Measurements from ENCODE around the gene PATZ1.

DNA sequence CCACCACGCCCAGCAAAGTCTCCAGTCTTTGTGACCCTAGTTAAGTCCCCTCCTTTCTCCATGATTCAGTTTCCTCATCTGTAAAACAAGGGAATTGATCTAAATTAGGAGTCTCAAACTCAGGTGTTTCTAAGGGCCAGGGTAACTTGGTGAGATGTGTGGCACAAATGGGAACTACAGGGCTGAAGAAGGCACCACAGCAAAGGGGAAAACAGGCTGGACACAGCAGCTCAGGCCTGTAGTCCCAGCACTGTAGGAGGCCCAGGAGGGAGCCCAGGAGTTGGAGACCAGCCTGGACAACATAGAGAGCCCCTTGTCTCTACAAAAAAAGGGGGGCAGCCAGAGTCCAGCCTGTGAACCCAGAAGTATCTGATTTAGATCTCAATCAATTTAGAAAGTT is 15.6 kb upstream of the PATZ1 start:
- TF ChIP-seq, protein P1, sequence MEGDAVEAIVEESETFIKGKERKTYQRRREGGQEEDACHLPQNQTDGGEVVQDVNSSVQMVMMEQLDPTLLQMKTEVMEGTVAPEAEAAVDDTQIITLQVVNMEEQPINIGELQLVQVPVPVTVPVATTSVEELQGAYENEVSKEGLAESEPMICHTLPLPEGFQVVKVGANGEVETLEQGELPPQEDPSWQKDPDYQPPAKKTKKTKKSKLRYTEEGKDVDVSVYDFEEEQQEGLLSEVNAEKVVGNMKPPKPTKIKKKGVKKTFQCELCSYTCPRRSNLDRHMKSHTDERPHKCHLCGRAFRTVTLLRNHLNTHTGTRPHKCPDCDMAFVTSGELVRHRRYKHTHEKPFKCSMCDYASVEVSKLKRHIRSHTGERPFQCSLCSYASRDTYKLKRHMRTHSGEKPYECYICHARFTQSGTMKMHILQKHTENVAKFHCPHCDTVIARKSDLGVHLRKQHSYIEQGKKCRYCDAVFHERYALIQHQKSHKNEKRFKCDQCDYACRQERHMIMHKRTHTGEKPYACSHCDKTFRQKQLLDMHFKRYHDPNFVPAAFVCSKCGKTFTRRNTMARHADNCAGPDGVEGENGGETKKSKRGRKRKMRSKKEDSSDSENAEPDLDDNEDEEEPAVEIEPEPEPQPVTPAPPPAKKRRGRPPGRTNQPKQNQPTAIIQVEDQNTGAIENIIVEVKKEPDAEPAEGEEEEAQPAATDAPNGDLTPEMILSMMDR (IDR thresholded peaks at IDR 0.05) = no peak
- no peak for TF ChIP-seq EP300 (IDR thresholded peaks at IDR 0.05)
- TF ChIP-seq POLR2AphosphoS5 (IDR thresholded peaks at IDR 0.05) = no peak
